Putamen (tissue), 1 donor: Measurements from ENCODE around the gene ADM2.
"Not testable (repeated sequence)": the region's sequence is repeated elsewhere in the genome, so short reads cannot be mapped to it uniquely, and the experiment has no call there.

Experiments
- DNase-seq: peaks from one replicate; pipeline ENCODE4 v3.0.0-alpha.2; 2016; ENCODE audit warnings: low spot score

The ADM2 gene

GRCh38 chr22:50525858-50526107, 44.4 kb downstream of the ADM2 start:
- peak; percentile 71 for DNase-seq

DNA sequence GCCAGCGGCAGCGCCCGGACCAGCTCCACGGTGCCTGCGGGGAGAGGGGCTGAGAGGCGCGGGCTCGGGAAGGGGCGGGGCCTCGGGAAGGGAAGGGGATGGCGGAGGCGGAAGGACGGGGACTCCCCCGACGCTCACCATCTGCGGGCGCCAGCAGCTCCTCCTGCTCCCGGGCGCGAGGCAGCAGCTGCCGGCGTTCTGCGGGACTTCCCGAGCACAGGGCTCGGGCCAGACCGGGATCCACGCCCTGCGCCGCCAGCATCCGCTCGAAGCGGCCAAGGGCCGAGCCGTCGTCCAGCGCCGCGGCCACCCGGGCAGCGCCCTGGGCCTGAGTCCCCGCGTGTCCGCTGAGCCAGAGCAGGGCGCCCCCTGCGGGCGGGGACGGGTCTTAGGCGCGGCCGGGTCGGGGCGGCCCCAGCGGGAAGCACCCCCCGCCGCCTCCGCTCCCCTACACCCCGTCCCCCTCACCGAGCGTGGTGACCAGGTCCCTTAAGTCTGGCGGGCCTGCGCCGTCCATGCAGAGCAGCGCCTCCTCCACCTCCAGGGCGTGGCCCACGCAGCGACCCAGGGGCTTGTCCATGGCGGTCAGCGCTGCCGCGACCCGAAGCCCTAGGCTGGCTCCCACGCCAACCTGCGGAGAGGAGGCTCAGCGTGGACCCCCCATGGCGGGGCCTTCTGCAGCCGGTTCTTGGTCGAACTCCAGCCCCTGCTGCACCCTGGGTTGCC, 44.9 kb downstream of the ADM2 start:
- no peak for DNase-seq

- DNase-seq = no peak
Measured at GRCh38 chr22:50526834-50527801, 45.8 kb downstream of the ADM2 start.

- no peak for DNase-seq
Measured at GRCh38 chr22:50527921-50528681, 46.8 kb downstream of the ADM2 start.

- DNase-seq = no peak
Measured at GRCh38 chr22:50528682-50529415, 47.5 kb downstream of the ADM2 start.

DNA sequence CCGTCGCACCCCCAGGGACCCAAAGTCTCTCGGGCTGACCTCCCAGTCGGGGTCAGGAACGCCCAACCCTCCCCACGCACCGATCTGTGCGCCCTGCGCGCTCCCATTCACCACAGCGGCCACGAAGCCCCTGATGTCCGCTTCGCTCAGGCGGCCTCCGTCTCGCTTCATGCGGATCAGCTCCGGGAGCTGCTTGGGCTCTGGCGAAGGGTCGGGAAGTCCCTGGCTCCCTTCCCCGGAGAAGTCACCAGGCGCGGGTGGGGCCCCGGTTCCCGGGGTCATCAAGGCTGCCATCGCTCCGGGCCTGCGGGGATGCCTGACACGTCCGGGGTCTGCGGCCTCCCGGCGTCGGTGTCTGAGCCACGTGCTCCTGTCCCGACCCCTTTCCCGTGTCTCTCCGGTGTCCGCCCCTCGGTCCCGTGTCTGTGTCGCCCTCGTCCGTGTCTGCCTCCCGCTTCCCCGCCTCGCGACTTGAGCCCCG, 48.1 kb downstream of the ADM2 start:
- no peak for DNase-seq

DNA sequence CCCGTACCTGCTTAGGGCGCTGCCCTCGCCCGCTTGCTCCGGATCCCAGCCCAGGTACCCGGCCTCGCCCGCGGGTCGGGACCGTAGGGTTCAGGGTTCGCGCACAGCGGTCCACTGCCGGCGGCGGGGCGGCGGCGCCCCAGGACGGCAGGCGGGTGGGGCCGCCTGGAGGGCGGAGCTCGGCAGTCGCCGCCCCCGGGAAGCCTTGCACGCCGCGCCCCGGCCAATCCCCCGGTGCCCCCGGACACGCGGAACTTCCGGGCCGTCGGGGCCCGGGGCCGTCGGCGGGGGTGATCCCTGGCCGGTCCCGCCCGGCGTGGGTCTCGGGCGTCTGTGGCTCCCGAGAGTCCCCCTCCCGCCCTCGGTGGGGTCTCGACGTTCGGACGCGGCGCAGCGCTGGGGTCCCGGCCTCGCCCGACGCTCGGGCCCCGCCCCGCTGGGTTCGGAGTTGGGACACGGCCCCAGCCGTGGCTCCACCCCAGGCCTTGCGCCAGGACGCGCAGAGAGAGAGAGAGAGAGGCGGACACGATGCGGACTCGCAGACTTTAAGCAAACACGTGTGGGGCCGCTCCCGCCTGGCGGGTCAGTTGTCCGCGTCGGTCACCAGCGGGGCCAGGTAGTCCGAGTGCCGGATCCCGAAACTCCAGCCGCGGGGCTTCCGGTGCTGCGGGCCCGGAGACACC, 48.7 kb downstream of the ADM2 start, which contains the start of gene TYMP:
Gene TYMP, minus strand, starts transcription at position 116 of the 683 bp plus-strand sequence. CDS start 303 bp downstream, outside the sequence.
- no peak for DNase-seq

GRCh38 chr22:50530580-50530876, 49.2 kb downstream of the ADM2 start:
- no peak for DNase-seq

DNA sequence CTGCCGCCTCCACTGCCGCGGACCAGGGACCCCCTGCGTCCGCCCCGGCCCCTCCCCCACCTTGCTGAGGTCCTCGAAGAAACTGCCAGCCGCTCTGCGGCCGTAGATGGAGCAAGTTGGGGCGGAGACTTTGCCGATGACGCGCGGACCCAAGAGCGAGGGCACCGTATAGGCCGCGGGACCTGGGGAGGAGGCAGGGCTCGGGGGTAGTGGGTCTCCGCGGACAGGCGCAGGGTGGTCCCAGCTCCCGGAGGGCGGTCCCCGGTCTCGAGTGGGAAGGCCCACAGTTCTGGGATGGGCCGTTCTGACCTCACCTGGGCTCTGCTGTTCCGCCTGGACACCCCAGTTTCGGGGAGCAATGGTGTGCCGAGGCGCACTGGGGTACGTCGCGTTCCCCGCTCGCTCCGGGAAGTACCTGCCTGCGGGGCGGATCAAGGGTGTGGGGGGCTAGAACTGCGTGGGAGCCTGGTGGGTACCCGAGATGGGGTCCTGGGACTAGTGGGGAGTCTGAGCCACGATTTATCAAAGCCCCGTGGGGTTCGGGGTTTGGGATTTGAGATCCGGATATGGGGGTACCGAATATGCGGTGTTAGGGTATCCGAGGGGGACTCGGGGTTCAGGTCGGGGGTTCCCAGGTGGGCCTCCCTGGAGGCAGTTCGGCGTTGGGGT, 49.7 kb downstream of the ADM2 start:
- no peak for DNase-seq

DNA sequence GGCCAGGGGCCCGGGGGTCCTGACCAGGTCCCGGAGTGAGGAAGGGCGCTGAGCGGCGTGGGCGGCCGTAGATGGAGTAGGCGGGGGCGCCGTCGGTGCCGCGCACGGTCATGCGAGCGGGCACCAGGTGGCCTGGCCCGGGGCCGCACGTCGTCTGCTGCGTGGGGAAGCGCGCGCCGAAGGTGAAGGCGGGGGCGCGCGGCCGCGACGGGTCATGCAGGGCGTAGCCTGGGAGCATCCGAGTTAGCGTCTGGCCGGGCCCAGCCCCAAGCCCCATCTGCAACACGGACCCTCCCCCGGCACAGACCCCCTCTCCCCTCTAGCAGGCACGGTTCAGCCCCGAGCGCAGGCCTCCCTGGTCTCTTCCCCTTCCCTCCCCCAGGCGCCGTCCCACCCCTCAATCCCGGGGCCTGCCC, 50.2 kb downstream of the ADM2 start:
- DNase-seq = no peak

GRCh38 chr22:50531962-50532674, 50.8 kb downstream of the ADM2 start:
- no peak for DNase-seq

DNA sequence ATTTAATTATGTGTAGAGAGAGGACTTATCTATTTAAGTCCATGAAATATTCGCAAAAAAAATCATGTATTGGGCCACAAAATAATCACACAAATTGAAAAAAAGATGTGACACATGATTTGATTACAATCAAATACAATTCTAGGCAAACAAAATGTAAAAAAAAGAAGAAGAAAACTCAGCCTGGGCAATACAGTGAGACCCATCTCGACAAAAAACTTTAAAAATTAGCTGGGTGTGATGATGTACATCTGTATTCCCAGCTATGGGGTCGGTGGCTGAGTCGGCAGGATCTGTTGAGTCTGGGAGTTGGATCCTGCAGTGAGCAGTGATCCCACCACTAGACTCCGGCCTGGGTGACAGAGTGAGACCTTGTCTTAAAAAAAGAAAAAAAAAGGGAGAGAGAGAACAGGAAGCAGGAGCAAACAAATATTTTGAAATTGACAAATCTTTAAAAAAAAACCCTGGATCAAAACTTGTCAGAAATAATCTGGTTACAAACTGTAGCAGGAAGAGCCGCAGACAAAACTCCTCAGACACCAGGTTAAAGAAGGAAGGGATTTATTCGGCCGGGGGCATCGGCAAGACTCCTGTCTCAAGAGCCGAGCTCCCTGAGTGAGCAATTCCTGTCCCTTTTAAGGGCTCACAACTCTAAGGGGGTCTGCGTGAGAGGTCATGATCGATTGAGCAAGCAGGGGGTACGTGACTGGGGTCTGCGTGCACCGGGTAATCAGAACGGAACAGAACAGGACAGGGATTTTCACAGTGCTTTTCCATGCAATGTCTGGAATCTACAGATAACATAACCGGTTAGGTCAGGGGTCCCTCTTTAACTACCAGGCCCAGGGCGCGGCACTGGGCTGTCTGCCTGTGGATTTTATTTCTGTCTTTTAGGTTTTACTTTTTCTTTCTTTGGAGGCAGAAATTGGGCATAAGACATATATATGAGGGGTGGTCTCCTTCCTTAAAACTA, 51.8 kb downstream of the ADM2 start:
- DNase-seq = no peak

DNA sequence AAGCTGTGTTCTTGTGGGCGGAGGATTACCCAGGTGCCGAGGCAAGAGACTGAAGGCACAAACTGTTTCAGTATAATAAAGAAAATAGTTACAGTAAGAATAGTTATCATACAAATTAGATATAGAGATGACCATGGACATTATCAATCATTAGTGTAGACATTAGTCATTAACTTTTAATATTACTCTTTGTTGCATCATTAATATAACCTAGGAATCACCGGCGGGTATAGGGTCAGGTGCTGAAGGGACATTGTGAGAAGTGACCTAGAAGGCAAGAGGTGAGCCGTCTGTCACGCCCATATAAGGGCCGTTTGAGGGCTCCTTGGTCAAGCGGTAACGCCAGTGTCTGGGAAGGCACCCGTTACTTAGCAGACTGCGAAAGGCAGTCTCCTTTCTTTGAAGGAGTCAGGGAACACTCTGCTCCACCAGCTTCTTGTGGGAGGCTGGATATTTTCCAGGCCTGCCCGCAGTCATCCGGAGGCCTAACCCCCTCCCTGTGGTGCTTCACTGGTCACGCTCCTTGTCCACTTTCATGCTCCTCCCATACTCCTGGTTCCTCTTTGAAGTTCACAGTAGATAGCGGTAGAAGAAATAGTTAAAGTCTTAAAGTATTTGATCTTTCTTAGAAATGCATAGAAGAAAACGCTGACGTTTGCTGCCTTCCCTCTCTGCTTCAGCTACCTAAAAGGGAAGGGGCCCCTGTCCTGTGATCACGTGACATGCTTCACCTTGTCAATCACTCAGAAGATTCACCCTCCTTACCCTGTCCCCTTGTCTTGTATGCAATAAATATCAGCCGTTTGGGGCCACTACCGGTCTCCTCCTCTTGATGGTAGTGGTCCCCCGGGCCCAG, 52.7 kb downstream of the ADM2 start:
- not testable (repeated sequence) for DNase-seq

- no peak for DNase-seq
Measured at GRCh38 chr22:50535113-50535512, 53.8 kb downstream of the ADM2 start.
